ENCODE data around the gene LRMDA.

DNA sequence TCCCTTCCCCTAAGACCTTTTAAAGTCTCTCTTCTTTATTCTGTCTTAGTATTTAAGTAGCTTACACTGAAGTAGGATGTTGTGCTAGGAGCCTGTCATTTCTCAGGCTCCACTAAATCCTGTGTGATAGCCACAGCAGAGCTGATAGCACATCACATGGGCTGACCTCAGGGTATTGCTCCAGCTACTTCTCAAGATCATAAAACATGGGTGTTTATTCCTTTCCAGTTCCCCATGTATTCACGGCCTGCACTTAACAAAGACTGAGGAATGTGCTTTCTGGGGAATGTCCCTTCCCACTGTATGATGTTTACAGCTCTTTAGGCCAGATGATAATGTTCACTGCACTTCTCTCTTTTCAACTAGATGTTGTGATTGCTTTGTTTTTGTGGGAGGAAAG, 1119.4 kb downstream of the LRMDA start:
- TF ChIP-seq, protein P1, sequence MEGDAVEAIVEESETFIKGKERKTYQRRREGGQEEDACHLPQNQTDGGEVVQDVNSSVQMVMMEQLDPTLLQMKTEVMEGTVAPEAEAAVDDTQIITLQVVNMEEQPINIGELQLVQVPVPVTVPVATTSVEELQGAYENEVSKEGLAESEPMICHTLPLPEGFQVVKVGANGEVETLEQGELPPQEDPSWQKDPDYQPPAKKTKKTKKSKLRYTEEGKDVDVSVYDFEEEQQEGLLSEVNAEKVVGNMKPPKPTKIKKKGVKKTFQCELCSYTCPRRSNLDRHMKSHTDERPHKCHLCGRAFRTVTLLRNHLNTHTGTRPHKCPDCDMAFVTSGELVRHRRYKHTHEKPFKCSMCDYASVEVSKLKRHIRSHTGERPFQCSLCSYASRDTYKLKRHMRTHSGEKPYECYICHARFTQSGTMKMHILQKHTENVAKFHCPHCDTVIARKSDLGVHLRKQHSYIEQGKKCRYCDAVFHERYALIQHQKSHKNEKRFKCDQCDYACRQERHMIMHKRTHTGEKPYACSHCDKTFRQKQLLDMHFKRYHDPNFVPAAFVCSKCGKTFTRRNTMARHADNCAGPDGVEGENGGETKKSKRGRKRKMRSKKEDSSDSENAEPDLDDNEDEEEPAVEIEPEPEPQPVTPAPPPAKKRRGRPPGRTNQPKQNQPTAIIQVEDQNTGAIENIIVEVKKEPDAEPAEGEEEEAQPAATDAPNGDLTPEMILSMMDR (IDR thresholded peaks at IDR 0.05; ENCODE audit: borderline replicate concordance, extremely low read depth, low read length, poor library complexity, severe bottlenecking), result no peak
- no peak for TF ChIP-seq EZH2 (IDR thresholded peaks at IDR 0.05; ENCODE audit: borderline replicate concordance, low read depth, low read length, severe bottlenecking)

Data from DND-41 (cell line).